HCT116 (cell line): Measurements from ENCODE around the gene ADGRB2. TPM values are rescaled to one million over a fixed set of nuclear protein-coding genes. Genes with fewer than 3 reads are reported as not detected.

ENCODE experiments used
- ATAC-seq: fragments of 200-7000 bp; cut with Tn5 transposase; 2 replicates; pipeline ENCODE4 v1.9.1; 2020; ENCODE audit warnings: mild to moderate bottlenecking, moderate library complexity
- BruUV-seq: library from RNA; stranded (reverse); fragments of 400-500 nt; replicated peaks from 2 replicates; lab custom pipeline; 2021; lab: Mats Ljungman, UMichigan
- CTCF ChIA-PET: fragments of 300-600 bp; sonication (Branson Sonifier 250); formaldehyde crosslinking; loops from one replicate; lab custom pipeline; 2021; ENCODE audit warnings: antibody characterized with exemption; lab: Charles Lee
- POLR2A ChIA-PET: fragments of 300-600, 350-600 bp; sonication (Branson Sonifier 250); formaldehyde crosslinking; loops from one replicate; lab custom pipeline; 2021; ENCODE audit warnings: antibody characterized with exemption; lab: Charles Lee
- RAD21 ChIA-PET, 2 experiments: fragments of 300-600 bp; sonication (Branson Sonifier 250); formaldehyde crosslinking; loops; one replicate each; lab custom pipeline; 2023; ENCODE audit warnings: low total read pairs in 2 of 2; ENCODE audit not compliant: uncharacterized antibody in 2 of 2, unreplicated experiment in 2 of 2, low non-redundant PET in 1 of 2; lab: Charles Lee
- DNase-seq: peaks from one replicate; pipeline ENCODE4 v3.0.0-alpha.2; 2010; ENCODE audit warnings: low read depth, low spot score
- H2AFZ ChIP-seq: fragments of 200-600 bp; shearing (Covaris generic), sonication (generic); 2 replicates; pipeline ENCODE4 v1.6.1; 2017; ENCODE audit warnings: low read depth, mixed run types, mixed read lengths, antibody characterized with exemption, low read length; ENCODE audit not compliant: poor library complexity, severe bottlenecking
- H3K27ac ChIP-seq: 2 replicates; pipeline ENCODE4 v1.5.1; 2012; ENCODE audit warnings: low read depth, low read length
- H3K27me3 ChIP-seq: fragments of 200-600 bp; sonication (generic); 2 replicates; pipeline ENCODE4 v1.6.1; 2016; ENCODE audit warnings: mixed run types, low read length, mixed read lengths; ENCODE audit not compliant: insufficient read depth
- H3K36me3 ChIP-seq, 2 experiments: fragments of 200-500 bp in 1 of 2; fragments of 200-600 bp in 1 of 2; sonication (Bioruptor generic) in 1 of 2; sonication (generic) in 1 of 2; 2 replicates each; pipeline versions ENCODE4 v1.5.1 to v1.6.1; 2014 to 2016; ENCODE audit warnings: low read length in 2 of 2, inconsistent platforms in 1 of 2, mixed read lengths in 1 of 2, mixed run types in 1 of 2; ENCODE audit not compliant: insufficient read depth in 2 of 2, control insufficient read depth in 1 of 2
- H3K4me1 ChIP-seq, 2 experiments: fragments of 200-600 bp in 1 of 2; sonication (generic) in 1 of 2; 2 replicates each; pipeline versions ENCODE4 v1.5.1 to v1.6.1; 2012 to 2017; ENCODE audit warnings: low read length in 2 of 2, inconsistent platforms in 1 of 2, mild to moderate bottlenecking in 1 of 2, mixed read lengths in 1 of 2, mixed run types in 1 of 2, moderate library complexity in 1 of 2; ENCODE audit not compliant: insufficient read depth in 2 of 2, control insufficient read depth in 1 of 2
- H3K4me2 ChIP-seq: fragments of 200-600 bp; sonication (generic); 2 replicates; pipeline ENCODE4 v1.6.1; 2017; ENCODE audit warnings: mixed run types, low read length, mixed read lengths
- H3K4me3 ChIP-seq, 2 experiments: fragments of 200-600 bp in 1 of 2; sonication (generic) in 1 of 2; replicated peaks in 1 of 2; 2 replicates each; pipeline ENCODE4 v1.5.1; 2011 to 2016; ENCODE audit warnings: low read length in 2 of 2, control low read depth in 1 of 2, low read depth in 1 of 2, mild to moderate bottlenecking in 1 of 2, mixed read lengths in 1 of 2, mixed run types in 1 of 2
- H3K79me2 ChIP-seq: fragments of 200-600 bp; sonication (generic); 2 replicates; pipeline ENCODE4 v1.6.1; 2017; ENCODE audit warnings: mild to moderate bottlenecking, mixed run types, low read length, moderate library complexity, mixed read lengths; ENCODE audit not compliant: insufficient read depth
- H3K9ac ChIP-seq: fragments of 200-600 bp; sonication (generic); 2 replicates; pipeline ENCODE4 v1.6.1; 2016; ENCODE audit warnings: low read length, mixed read lengths
- H3K9me2 ChIP-seq: fragments of 200-600 bp; sonication (generic), shearing (Covaris generic); 2 replicates; pipeline ENCODE4 v1.6.1; 2017; ENCODE audit warnings: mixed run types, mild to moderate bottlenecking, moderate library complexity; ENCODE audit not compliant: insufficient read depth
- H3K9me3 ChIP-seq, 2 experiments: fragments of 200-500 bp in 1 of 2; fragments of 200-600 bp in 1 of 2; sonication (Bioruptor generic) in 1 of 2; sonication (generic) in 1 of 2; 2 replicates each; pipeline ENCODE4 v1.6.1; 2014 to 2017; ENCODE audit warnings: low read length in 2 of 2, mixed read lengths in 2 of 2, inconsistent platforms in 1 of 2, low read depth in 1 of 2, mild to moderate bottlenecking in 1 of 2, mixed run types in 1 of 2, moderate library complexity in 1 of 2; ENCODE audit not compliant: control insufficient read depth in 1 of 2, insufficient read depth in 1 of 2
- H4K20me1 ChIP-seq: fragments of 200-600 bp; sonication (generic), shearing (Covaris generic); 2 replicates; pipeline ENCODE4 v1.6.1; 2017; ENCODE audit warnings: mixed run types, mild to moderate bottlenecking, moderate library complexity; ENCODE audit not compliant: insufficient read depth
- POLR2A ChIP-seq: IDR thresholded peaks from 2 replicates; pipeline ENCODE4 v1.7.0; 2011; ENCODE audit warnings: borderline replicate concordance; ENCODE audit not compliant: insufficient read depth, insufficient read length; ENCODE audit errors: extremely low read depth
- POLR2AphosphoS5 ChIP-seq: IDR thresholded peaks from 2 replicates; pipeline ENCODE4 v1.6.1; 2011; ENCODE audit warnings: mild to moderate bottlenecking, low read depth, low read length, moderate library complexity
- intact Hi-C: fragments of 100-400 bp; cut with micrococcal nuclease; formaldehyde crosslinking; loops from 2 replicates; pipeline ENCODE4 v1.10.0; 2022
- total RNA-seq: library from RNA; stranded (reverse); gene quantifications from one replicate; pipeline ENCODE4 v1.2.1, GENCODE V29; 2021; ENCODE audit not compliant: unreplicated experiment
- TF ChIP-seq, protein P1 (sequence below), 3 experiments: fragments of 200-600 bp in 1 of 3; sonication (generic) in 1 of 3; IDR thresholded peaks in 2 of 3; conservative IDR thresholded peaks in 1 of 3; 2 replicates each; pipeline ENCODE4 v1.5.1; 2012 to 2017; ENCODE audit warnings: low read depth in 2 of 3, low read length in 2 of 3, antibody characterized with exemption in 1 of 3, borderline replicate concordance in 1 of 3, control low read depth in 1 of 3, mild to moderate bottlenecking in 1 of 3, mixed read lengths in 1 of 3, mixed run types in 1 of 3, moderate library complexity in 1 of 3; ENCODE audit not compliant: insufficient read depth in 1 of 3

Gene ADGRB2
- total RNA-seq, 1 experiment from 2014 or later: 10.1 TPM

DNA sequence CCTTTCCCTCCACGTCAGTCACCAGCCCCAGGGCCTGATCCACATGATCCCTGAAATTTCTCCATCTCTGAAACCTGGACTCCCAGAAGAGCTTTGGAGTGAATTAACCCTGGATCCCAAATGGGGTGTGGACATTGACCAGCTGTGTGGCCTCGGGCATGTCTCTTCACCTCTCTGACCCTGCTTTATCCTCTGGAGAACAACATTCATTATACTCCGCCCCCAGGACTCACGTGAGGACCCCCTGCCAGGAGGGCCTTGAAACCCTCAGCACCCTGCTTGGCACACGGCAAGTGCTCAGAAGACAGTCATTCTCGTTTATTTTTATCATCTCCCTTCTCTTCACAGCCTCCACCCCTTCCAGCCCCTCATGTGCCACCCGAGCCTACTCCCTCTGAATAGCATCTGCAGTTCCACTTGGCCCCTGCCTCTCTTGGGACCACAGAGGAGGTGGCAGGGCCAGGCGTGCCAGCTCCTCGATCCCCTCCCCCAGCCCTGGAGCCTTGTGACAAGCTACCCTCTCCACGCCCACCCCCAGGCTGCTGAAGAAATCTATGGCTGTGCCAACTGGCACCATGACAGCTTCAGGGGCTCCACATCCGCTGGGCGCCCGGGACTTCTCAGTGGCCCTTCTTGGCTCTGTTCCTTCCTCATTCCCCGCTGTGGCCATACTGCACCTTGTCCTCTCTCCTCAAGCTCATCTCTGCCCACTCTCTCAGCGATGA lies 18.0 kb downstream of the ADGRB2 start:
- ChIA-PET RAD21 (interaction anchor here (0.6 to 1.8 kb wide), 6 partner anchors 31 to 318 kb away, joined by 3 to 10 read pairs (median 4); no protein-coding TSS in a partner anchor), POLR2A (interaction anchor here (1.0 kb wide), 2 partner anchors 14 to 82 kb away, joined by 4 read pairs; no protein-coding TSS in a partner anchor), CTCF (interaction anchor here (0.6 to 1.9 kb wide), 23 partner anchors 8 to 561 kb away, joined by 3 to 18 read pairs (median 4); partner anchors contain the start of genes KPNA6 and PEF1)
- Histone ChIP-seq H3K4me1 (peaks cover 7 to 12% of the 10 kb centered on the region in 2 experiments), H3K27ac (no peak overlapping the region), H4K20me1 (no peaks in the 10 kb centered on the region), H3K9me3 (no peaks in the 10 kb centered on the region), H3K36me3 (no peaks in the 10 kb centered on the region), H3K9me2 (no peaks in the 10 kb centered on the region), H3K27me3 (no peaks in the 10 kb centered on the region), H2AFZ (no peak overlapping the region), H3K79me2 (no peaks in the 10 kb centered on the region), H3K9ac (no peak overlapping the region), H3K4me3 (no peak overlapping the region), H3K4me2 (no peak overlapping the region)
- intact Hi-C loops: loop anchor here (1.0 kb wide), 1 partner anchor 82 kb away; no protein-coding TSS in a partner anchor
- no peak for TF ChIP-seq POLR2A
- TF ChIP-seq, protein P1, sequence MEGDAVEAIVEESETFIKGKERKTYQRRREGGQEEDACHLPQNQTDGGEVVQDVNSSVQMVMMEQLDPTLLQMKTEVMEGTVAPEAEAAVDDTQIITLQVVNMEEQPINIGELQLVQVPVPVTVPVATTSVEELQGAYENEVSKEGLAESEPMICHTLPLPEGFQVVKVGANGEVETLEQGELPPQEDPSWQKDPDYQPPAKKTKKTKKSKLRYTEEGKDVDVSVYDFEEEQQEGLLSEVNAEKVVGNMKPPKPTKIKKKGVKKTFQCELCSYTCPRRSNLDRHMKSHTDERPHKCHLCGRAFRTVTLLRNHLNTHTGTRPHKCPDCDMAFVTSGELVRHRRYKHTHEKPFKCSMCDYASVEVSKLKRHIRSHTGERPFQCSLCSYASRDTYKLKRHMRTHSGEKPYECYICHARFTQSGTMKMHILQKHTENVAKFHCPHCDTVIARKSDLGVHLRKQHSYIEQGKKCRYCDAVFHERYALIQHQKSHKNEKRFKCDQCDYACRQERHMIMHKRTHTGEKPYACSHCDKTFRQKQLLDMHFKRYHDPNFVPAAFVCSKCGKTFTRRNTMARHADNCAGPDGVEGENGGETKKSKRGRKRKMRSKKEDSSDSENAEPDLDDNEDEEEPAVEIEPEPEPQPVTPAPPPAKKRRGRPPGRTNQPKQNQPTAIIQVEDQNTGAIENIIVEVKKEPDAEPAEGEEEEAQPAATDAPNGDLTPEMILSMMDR (IDR thresholded peaks at IDR 0.05 in 2 of 3, conservative IDR thresholded peaks at IDR 0.05 in 1 of 3; ENCODE audit: borderline replicate concordance in 1 of 3, insufficient read depth in 1 of 3, low read depth in 2 of 3, low read length in 2 of 3): peak in 1 of 3 experiments; percentile 12; a peak in 1 of 6 replicates
- no peak for TF ChIP-seq POLR2AphosphoS5
- BruUV-seq: no TSS peak
- ATAC-seq (peak; percentile 10), DNase-seq (no peak)
